ENCODE results near the gene FHDC1. TPM values are rescaled to one million over a fixed set of nuclear protein-coding genes. Genes with fewer than 3 reads are reported as not detected.

Gene FHDC1
- total RNA-seq, 1 experiment from 2014 or later: 0.46 TPM

- peak; percentile 80 for DNase-seq (ENCODE audit: low read depth)
Observed at GRCh38 chr4:152956650-152957436, 20.7 kb downstream of the FHDC1 start.

GRCh38 chr4:152957437-152958171 is 21.5 kb downstream of the FHDC1 start:
- no peak for DNase-seq (ENCODE audit: low read depth)

GRCh38 chr4:152959080-152959479 is 23.0 kb downstream of the FHDC1 start:
- no peak for DNase-seq (ENCODE audit: low read depth)

GRCh38 chr4:152960082-152960481 is 24.0 kb downstream of the FHDC1 start:
- no peak for DNase-seq (ENCODE audit: low read depth)

- no peak for DNase-seq (ENCODE audit: low read depth)
Observed at GRCh38 chr4:152961014-152961772, 25.1 kb downstream of the FHDC1 start.

GRCh38 chr4:152961773-152962115 is 25.6 kb downstream of the FHDC1 start:
- DNase-seq (ENCODE audit: low read depth): no peak

GRCh38 chr4:152962150-152962549 is 26.0 kb downstream of the FHDC1 start:
- DNase-seq (ENCODE audit: low read depth): no peak

- no peak for DNase-seq (ENCODE audit: low read depth)
Observed at GRCh38 chr4:152964335-152964734, 28.2 kb downstream of the FHDC1 start.

- DNase-seq (ENCODE audit: low read depth): no peak
Observed at GRCh38 chr4:152965611-152966010, 29.5 kb downstream of the FHDC1 start.

- no peak for DNase-seq (ENCODE audit: low read depth)
Observed at GRCh38 chr4:152967907-152968306, 31.8 kb downstream of the FHDC1 start.

GRCh38 chr4:152968806-152969394 is 32.8 kb downstream of the FHDC1 start:
- peak; percentile 65 for DNase-seq (ENCODE audit: low read depth)

- no peak for DNase-seq (ENCODE audit: low read depth)
Observed at GRCh38 chr4:152970102-152970820, 34.1 kb downstream of the FHDC1 start.

- DNase-seq (ENCODE audit: low read depth): no peak
Observed at GRCh38 chr4:152971053-152971452, 34.9 kb downstream of the FHDC1 start.

GRCh38 chr4:152972821-152973628 is 36.9 kb downstream of the FHDC1 start:
- peak; percentile 86 for DNase-seq (ENCODE audit: low read depth)

- no peak for DNase-seq (ENCODE audit: low read depth)
Observed at GRCh38 chr4:152973629-152974467, 37.7 kb downstream of the FHDC1 start.

GRCh38 chr4:152974468-152975379 is 38.6 kb downstream of the FHDC1 start:
- DNase-seq (ENCODE audit: low read depth): no peak

GRCh38 chr4:152975380-152976211 is 39.5 kb downstream of the FHDC1 start:
- no peak for DNase-seq (ENCODE audit: low read depth)
